Breast epithelium (tissue), 3 donors: ENCODE measurements around the gene PLA2G15.

Experiments
- POLR2A ChIP-seq: fragments of 450-650 bp; IDR thresholded peaks from one replicate; pipeline ENCODE4 v1.6.1; 2016; ENCODE audit warnings: antibody characterized with exemption, mild to moderate bottlenecking, moderate library complexity
- POLR2AphosphoS5 ChIP-seq, 3 donors: sonication (generic); formaldehyde crosslinking; IDR thresholded peaks; one replicate each; pipeline ENCODE4 v1.6.1; 2017; ENCODE audit warnings: antibody characterized with exemption in 3 of 3
- TF ChIP-seq, protein P1 (sequence below), 3 donors: fragments of 450-650 bp; IDR thresholded peaks; one replicate each; pipeline ENCODE4 v1.5.1; 2016 to 2017; ENCODE audit warnings: antibody characterized with exemption in 3 of 3, mild to moderate bottlenecking in 3 of 3, moderate library complexity in 3 of 3

DNA sequence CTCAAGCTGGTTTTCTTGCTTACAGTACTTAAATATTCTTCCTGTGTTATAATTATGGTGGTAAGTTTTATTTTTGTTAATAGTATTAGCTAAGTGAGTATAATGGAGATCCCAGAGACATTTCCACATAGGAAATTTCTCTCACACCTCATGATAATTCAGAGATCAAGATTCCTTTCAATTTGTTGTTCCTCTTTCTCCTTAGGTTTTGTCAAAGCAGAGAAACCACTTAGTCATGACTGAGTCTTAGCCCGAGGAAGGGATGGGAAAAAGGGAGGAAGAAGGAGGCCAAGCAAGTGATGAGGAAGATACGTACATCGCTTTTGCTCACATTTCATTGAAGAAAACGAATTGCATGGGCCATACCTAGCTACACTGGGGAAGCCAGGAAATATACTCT is 27.7 kb upstream of the PLA2G15 start:
- TF ChIP-seq, protein P1, sequence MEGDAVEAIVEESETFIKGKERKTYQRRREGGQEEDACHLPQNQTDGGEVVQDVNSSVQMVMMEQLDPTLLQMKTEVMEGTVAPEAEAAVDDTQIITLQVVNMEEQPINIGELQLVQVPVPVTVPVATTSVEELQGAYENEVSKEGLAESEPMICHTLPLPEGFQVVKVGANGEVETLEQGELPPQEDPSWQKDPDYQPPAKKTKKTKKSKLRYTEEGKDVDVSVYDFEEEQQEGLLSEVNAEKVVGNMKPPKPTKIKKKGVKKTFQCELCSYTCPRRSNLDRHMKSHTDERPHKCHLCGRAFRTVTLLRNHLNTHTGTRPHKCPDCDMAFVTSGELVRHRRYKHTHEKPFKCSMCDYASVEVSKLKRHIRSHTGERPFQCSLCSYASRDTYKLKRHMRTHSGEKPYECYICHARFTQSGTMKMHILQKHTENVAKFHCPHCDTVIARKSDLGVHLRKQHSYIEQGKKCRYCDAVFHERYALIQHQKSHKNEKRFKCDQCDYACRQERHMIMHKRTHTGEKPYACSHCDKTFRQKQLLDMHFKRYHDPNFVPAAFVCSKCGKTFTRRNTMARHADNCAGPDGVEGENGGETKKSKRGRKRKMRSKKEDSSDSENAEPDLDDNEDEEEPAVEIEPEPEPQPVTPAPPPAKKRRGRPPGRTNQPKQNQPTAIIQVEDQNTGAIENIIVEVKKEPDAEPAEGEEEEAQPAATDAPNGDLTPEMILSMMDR (IDR thresholded peaks at IDR 0.05), result no peak
- TF ChIP-seq POLR2AphosphoS5 (IDR thresholded peaks at IDR 0.05) (no peak), POLR2A (no peak)
